Ishikawa (cell line): ENCODE measurements around the gene ATP8A2.

Experiments
- CEBPB ChIP-seq: IDR thresholded peaks from 2 replicates; pipeline ENCODE4 v1.6.1; 2012
- CREB1 ChIP-seq: IDR thresholded peaks from 2 replicates; pipeline ENCODE4 v1.6.1; 2012; ENCODE audit warnings: low read depth
- EGR1 ChIP-seq: IDR thresholded peaks from 2 replicates; pipeline ENCODE4 v1.6.1; 2012
- EP300 ChIP-seq: IDR thresholded peaks from 2 replicates; pipeline ENCODE4 v1.6.1; 2012; ENCODE audit warnings: borderline replicate concordance
- FOXM1 ChIP-seq: IDR thresholded peaks from 2 replicates; pipeline ENCODE4 v1.6.1; 2012; ENCODE audit warnings: low read depth, borderline replicate concordance
- MAX ChIP-seq: IDR thresholded peaks from 2 replicates; pipeline ENCODE4 v1.6.1; 2012
- NFIC ChIP-seq: IDR thresholded peaks from 2 replicates; pipeline ENCODE4 v1.6.1; 2012
- RAD21 ChIP-seq: IDR thresholded peaks from 2 replicates; pipeline ENCODE4 v1.6.1; 2012; ENCODE audit warnings: low read depth
- REST ChIP-seq: IDR thresholded peaks from 2 replicates; pipeline ENCODE4 v1.6.1; 2012; ENCODE audit warnings: low read depth, mild to moderate bottlenecking
- TAF1 ChIP-seq: IDR thresholded peaks from 2 replicates; pipeline ENCODE4 v1.6.1; 2012; ENCODE audit warnings: low read depth, mild to moderate bottlenecking
- TCF12 ChIP-seq: IDR thresholded peaks from 2 replicates; pipeline ENCODE4 v1.6.1; 2012; ENCODE audit warnings: low read depth
- TEAD4 ChIP-seq: IDR thresholded peaks from 2 replicates; pipeline ENCODE4 v1.6.1; 2012
- USF1 ChIP-seq: IDR thresholded peaks from 2 replicates; pipeline ENCODE4 v1.6.1; 2012
- YY1 ChIP-seq: IDR thresholded peaks from 2 replicates; pipeline ENCODE4 v1.6.1; 2012; ENCODE audit warnings: low read depth
- ZBTB7A ChIP-seq: IDR thresholded peaks from 2 replicates; pipeline ENCODE4 v1.6.1; 2012; ENCODE audit warnings: low read depth

Gene ATP8A2

GRCh38 chr13:25775275-25775674, 403.5 kb downstream of the ATP8A2 start:
- TF ChIP-seq EP300 (no peak), REST (no peak), YY1 (no peak), ZBTB7A (no peak)

- TF ChIP-seq ZBTB7A (no peak), CEBPB (no peak), USF1 (no peak), YY1 (no peak), CREB1 (no peak), TCF12 (no peak), MAX (no peak)
Measured at GRCh38 chr13:25775986-25776385, 404.2 kb downstream of the ATP8A2 start.

- TF ChIP-seq NFIC (no peak), FOXM1 (no peak), TEAD4 (no peak)
Measured at GRCh38 chr13:25776722-25777121, 404.9 kb downstream of the ATP8A2 start.

- TF ChIP-seq TAF1 (no peak), YY1 (no peak), USF1 (no peak), REST (no peak), EGR1 (no peak), TEAD4 (no peak), NFIC (no peak), ZBTB7A (no peak), CREB1 (no peak), RAD21 (no peak), FOXM1 (no peak), MAX (no peak), EP300 (no peak)
Measured at GRCh38 chr13:25777509-25777908, 405.7 kb downstream of the ATP8A2 start.

- TF ChIP-seq CREB1, result no peak
- no peak for TF ChIP-seq NFIC
- TF ChIP-seq TCF12, result no peak
- TF ChIP-seq RAD21, result no peak
- TF ChIP-seq EP300, result no peak
- TF ChIP-seq MAX, result no peak
- TF ChIP-seq YY1, result no peak
- no peak for TF ChIP-seq REST
Measured at GRCh38 chr13:25778365-25778764, 406.6 kb downstream of the ATP8A2 start.
